ENCODE measurements around the gene ZBTB9.

The ZBTB9 gene

GRCh38 chr6:33433001-33433543, 21.3 kb upstream of the ZBTB9 start:
- no peak for DNase-seq

DNA sequence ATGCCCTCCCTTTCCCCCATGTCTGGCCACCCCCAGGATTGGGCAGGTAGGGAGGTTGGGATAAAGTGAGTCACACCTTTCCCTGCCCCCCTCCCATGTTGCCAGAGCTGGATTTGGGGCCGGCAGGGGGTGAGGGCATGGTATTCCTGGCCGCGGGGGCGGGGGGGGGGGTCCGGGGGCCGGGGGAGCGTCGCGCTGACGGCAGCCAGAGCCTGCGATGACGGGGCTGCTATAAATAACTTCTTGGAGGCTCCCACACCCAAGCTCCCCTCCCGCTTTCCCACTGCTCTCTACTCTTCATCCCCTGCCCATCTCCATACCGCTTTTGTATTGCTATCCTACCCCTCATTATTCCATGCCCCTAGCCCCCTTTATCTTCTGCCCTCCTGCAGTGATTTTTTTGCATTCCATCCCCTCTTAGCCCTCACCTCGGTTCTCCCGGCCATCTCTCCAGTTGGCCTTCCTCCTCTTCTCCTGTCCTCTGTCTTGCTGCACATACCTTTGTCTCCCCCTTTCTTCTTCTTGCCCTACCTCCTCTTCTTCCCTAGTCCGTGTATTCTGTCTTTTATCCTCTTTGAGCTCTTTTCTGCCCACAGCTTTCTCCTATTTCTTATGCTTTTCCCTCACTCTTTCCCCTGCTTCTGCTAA, 20.7 kb upstream of the ZBTB9 start:
- no peak for DNase-seq

DNA sequence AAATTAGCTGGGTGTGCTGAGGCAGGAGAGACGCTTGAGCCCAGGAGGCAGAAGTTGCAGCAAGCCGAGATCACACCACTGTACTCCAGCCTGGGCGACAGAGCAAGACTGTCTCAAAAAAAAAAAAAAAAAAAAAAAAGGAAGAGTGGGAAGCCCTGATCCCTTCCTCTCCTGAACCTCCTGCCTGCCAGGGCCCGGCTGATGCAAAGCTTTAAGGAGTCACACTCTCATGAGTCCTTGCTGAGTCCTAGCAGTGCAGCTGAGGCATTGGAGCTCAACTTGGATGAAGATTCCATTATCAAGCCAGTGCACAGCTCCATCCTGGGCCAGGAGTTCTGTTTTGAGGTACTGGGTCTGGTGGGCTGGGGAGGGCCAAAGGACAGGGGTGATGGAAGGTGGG, 19.4 kb upstream of the ZBTB9 start:
- no peak for DNase-seq

DNA sequence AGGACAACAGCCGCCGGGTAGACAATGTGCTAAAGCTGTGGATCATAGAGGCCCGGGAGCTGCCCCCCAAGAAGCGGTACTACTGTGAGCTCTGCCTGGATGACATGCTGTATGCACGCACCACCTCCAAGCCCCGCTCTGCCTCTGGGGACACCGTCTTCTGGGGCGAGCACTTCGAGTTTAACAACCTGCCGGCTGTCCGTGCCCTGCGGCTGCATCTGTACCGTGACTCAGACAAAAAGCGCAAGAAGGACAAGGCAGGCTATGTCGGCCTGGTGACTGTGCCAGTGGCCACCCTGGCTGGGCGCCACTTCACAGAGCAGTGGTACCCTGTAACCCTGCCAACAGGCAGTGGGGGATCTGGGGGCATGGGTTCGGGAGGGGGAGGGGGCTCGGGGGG, 16.7 kb upstream of the ZBTB9 start:
- DNase-seq, result no peak

DNA sequence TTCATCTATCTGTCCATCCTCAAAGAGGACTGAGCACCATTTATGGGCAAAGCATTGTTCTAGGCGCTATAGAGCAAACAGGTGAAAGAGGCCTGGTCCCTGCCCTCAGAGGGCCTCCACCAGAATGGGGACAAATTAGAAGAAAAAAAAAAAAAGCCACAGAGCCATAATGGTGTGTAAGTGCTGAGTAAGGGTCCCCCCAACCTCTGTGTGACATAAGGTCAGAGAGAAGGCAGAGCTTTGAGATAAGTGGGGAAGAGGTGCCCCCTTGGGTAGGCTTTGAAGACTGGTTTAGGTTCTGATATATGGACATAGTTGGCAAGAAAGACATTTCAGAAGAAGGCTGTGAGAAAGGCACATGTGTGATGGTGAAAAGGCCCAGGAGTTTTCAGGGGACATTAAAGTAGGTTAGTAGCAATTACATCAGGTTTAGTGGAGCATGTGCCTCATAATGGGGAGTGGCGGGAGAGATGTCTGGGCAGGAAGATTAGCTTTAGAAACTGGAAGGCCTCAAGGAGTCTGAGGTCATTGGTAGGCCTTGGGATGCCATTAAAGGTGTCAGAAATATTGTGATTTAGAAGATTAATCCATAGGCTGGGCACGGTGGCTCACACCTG, 15.3 kb upstream of the ZBTB9 start:
- no peak for DNase-seq

- DNase-seq, result no peak
Observed at GRCh38 chr6:33439956-33440648, 14.3 kb upstream of the ZBTB9 start.

- no peak for DNase-seq
Observed at GRCh38 chr6:33440649-33441309, 13.6 kb upstream of the ZBTB9 start.

- DNase-seq, result no peak
Observed at GRCh38 chr6:33441457-33441856, 12.9 kb upstream of the ZBTB9 start.

DNA sequence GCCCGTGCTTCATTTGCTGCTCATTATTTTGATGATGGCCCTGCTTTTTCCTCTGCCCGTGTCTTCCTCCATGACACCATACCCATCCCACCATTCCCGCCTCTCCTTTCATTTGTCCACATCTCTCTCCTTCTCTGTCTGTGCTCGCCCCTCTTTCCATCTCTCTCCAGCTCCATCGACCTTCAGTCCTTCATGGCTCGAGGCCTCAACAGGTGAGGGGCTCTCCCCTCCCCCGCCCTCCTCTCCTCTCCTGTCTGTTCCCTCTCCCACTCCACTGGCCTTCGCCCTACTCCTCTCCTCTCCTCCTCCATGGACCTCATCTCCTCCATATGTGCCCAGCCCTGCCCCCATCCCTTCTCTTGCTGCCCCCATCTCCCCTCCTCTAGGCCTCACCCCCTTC, 12.1 kb upstream of the ZBTB9 start:
- no peak for DNase-seq

- DNase-seq, result no peak
Observed at GRCh38 chr6:33443025-33443424, 11.4 kb upstream of the ZBTB9 start.

DNA sequence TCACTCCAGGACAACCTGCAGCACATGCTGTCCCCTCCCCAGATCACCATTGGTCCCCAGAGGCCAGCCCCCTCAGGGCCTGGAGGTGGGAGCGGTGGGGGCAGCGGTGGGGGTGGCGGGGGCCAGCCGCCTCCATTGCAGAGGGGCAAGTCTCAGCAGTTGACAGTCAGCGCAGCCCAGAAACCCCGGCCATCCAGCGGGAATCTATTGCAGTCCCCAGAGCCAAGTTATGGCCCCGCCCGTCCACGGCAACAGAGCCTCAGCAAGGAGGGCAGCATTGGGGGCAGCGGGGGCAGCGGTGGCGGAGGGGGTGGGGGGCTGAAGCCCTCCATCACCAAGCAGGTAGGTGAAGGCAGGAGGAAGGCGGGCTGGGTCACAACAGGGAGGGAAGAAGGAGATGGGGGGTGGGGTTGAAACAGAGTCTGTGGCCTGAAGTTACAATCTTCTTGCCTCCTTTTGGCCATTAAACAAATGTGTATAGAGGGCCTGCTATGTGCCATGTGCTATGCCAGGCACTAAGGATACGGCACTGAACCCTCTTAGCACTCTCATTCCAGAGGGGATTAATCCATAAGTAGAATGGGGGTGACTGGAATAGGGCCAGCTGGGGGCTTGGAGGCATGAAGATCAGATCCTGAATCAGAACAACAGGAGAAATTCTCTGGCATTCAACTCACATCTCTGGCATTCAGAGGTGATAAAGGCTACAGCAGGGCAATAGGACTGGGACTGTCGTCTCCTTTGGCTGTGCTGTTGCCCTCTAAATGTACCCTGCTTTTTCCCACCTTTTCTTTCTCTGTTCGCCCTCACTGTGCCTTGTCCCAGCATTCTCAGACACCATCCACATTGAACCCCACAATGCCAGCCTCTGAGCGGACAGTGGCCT, 10.5 kb upstream of the ZBTB9 start:
- DNase-seq, result no peak

GRCh38 chr6:33445119-33445603, 9.2 kb upstream of the ZBTB9 start:
- DNase-seq, result no peak

DNA sequence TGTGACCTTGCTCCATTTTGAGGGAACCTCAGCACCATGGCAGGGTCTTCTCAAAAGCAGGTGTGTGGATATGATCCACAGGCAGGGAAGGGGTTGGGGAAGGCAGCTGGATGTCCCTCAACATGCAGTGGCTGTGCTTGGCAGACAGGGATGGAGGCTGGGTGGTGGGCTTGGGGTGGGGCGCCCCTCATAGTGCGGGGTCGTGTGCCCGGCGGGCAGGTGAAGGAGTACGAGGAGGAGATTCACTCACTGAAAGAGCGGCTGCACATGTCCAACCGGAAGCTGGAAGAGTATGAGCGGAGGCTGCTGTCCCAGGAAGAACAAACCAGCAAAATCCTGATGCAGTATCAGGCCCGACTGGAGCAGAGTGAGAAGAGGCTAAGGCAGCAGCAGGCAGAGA, 8.0 kb upstream of the ZBTB9 start:
- no peak for DNase-seq

DNA sequence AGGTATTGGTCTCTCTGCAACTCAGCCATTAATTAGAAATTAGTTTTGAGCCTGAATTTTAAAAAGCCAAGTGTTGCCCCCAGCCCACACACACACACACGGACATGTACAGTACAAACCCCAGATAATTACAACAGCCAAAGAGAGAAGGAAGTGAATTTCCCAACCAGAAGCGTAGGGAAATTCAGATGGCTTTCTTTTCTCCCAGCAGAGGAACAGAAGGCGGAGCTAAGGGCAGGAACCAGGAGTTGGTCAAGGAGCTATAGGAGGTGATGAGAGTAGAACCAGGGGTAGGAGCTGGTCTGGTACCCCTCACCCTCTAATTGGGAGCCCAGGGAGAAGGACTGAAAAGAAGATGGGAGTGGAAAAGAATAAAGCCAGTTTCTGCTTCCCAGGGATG, 3.9 kb upstream of the ZBTB9 start:
- no peak for DNase-seq

DNA sequence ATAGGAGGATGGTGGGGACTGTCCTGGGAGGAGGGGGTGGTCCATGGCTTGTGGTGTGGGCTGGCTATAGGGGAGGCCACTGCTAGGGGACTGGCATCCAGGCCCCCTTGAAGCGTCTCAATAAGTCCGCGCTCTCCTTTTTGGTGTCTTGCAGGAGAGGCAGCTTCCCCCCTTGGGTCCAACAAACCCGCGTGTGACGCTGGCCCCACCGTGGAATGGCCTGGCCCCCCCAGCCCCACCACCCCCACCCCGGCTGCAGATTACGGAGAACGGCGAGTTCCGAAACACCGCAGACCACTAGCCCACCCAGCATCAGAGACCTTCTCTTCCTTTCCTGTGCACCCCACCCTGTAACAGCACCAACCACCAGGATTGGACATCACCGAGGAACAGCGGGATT, 2.8 kb upstream of the ZBTB9 start:
- DNase-seq, result no peak

DNA sequence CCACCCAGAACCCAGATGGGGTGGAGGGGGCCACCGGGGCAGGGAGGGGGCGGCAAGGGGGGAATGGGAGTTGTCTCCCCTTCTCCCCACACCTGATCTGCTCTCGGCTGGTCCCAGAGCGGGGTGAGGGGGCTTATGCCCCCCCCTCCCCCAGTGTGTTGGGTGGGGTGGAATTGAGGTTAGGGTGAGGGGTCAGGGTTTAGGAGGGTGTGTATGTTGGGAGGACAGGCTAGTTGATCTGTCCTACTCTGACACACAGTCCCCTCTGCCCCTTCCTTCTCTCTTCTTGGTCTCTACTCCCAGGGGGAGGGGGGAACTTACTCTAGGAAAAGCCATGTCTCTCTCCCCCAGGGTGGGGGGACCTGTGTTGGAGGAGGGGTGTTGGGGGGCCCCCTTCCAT, 1.9 kb upstream of the ZBTB9 start:
- no peak for DNase-seq

DNA sequence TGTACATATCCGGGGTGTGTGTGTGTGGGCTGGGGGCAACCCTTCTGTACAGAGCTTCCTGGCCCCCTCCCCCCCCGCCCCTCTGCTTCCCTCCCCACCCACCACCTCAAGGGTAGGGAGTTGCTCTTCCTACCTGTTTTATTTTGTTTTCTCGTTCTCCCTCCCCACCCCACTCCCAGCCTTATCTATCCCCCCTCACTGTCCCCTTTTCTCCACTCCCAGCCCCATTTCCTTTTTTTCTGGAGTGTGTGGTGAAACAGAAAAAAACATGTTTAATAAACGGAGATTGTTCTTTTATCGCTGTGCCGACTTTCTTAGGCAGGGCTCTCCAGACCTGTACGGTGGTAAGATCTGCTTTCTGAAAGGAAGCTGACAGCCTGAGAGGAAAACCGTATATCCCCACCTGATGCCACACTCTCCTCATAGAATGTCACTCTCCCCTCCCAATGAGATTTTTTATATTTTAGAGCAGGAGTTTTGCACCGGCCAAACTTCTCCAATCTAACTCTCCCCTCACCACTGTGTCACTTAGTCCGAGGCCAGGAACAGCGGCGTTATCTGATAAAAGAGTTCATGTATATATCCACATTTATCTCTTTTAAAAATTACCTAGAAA, 875 bp upstream of the ZBTB9 start:
- DNase-seq, result no peak

- DNase-seq, result no peak
Observed at GRCh38 chr6:33455051-33455450, 675 bp downstream of the ZBTB9 start.

DNA sequence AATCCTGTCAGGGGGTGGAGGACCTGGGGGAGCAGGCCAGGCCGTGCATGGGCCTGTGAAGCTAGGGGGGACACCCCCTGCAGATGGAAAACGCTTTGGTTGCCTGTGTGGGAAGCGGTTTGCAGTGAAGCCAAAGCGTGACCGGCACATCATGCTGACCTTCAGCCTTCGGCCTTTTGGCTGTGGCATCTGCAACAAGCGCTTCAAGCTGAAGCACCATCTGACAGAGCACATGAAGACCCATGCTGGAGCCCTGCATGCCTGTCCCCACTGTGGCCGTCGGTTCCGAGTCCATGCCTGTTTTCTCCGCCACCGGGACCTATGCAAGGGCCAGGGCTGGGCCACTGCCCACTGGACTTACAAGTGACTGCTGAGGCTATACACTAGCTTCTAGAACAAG, 1.8 kb downstream of the ZBTB9 start:
- DNase-seq, result no peak

DNA sequence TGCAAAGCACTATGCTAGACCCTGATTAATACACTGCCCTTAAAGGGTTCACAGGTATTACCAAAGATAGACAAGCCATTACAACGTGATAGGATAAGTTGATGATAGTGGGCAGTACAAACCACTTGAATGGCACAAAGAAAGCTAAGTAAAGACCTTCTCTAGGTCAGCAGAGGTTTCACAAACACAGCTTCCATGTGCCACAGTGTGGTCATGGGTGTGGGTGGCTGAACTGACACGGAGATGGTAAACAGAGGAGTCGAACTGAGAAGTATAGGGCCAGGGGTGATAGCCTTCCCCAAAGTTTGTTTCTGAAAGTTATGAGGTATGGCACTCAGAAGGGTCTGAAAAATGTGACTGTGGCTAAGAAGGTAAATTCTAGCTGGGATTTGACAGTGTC, 4.3 kb downstream of the ZBTB9 start:
- DNase-seq, result no peak

- no peak for DNase-seq
Observed at GRCh38 chr6:33459226-33459625, 4.8 kb downstream of the ZBTB9 start.

All from right forelimb (tissue), 1 donor.